ENCODE data around the gene TMEM33.

DNA sequence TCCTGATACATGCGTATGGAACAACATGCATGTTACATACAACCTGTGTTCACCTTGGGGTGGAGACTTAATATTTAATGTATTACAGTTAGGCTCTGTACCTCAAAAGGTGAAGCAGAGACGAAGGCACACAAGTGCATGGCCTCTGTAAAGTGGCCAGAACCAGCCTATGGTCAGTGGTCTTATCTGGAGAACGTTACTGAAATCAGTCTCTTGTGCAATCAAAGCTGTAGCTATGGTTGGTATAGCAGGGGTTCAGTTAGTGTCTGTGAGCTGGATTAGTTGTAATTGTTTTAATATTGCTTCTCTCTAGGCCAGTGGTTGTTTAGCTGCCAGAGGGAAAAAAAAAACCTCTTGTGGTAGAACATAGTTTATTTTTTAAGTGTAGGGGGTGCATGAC, 2.2 kb upstream of the TMEM33 start:
- TF ChIP-seq EZH2 (IDR thresholded peaks at IDR 0.05; ENCODE audit: insufficient read depth, poor library complexity, severe bottlenecking) = no peak
- TF ChIP-seq EZH2phosphoT487 (IDR thresholded peaks at IDR 0.05; ENCODE audit: insufficient read depth, low read depth) = no peak

Data from GM23248 (cell line).